WTC11 (cell line): Measurements from ENCODE around the gene VIM. TPM values are rescaled to one million over a fixed set of nuclear protein-coding genes. Genes with fewer than 3 reads are reported as not detected.

Experiments used
- ATAC-seq: fragments of 200-7000 bp; cut with Tn5 transposase; 2 replicates; pipeline ENCODE4 v1.10.0; 2021; ENCODE audit warnings: mild to moderate bottlenecking, moderate library complexity
- CTCF ChIA-PET: fragments of 300-600 bp; sonication (Branson Sonifier 250); formaldehyde crosslinking; loops from one replicate; lab custom pipeline; 2021; ENCODE audit warnings: antibody characterized with exemption; lab: Charles Lee
- POLR2A ChIA-PET: fragments of 350-600 bp; sonication (Branson Sonifier 250); formaldehyde crosslinking; loops from one replicate; lab custom pipeline; 2021; ENCODE audit warnings: antibody characterized with exemption; lab: Charles Lee
- DNase-seq: peaks from one replicate; pipeline ENCODE4 v3.0.0; 2021; ENCODE audit warnings: low spot score
- H3K27ac Mint-ChIP-seq: 2 replicates; pipeline ENCODE4 v1.8.0; 2021; ENCODE audit warnings: mixed read lengths
- H3K27me3 Mint-ChIP-seq: 2 replicates; pipeline ENCODE4 v1.8.0; 2021; ENCODE audit warnings: low read depth, mild to moderate bottlenecking, moderate library complexity, mixed read lengths
- H3K36me3 Mint-ChIP-seq: 2 replicates; pipeline ENCODE4 v1.8.0; 2021; ENCODE audit warnings: mixed read lengths
- H3K4me1 Mint-ChIP-seq: 2 replicates; pipeline ENCODE4 v1.8.0; 2022; ENCODE audit warnings: mixed read lengths
- H3K4me3 Mint-ChIP-seq: 2 replicates; pipeline ENCODE4 v1.8.0; 2021; ENCODE audit warnings: mild to moderate bottlenecking, moderate library complexity, mixed read lengths
- H3K9me3 Mint-ChIP-seq: 2 replicates; pipeline ENCODE4 v1.8.0; 2021; ENCODE audit warnings: mixed read lengths
- AR ChIP-seq: fragments of 250-450 bp; sonication (Bioruptor Pico); IDR thresholded peaks from 2 replicates; pipeline ENCODE4 v1.9.0; 2021; ENCODE audit warnings: mild to moderate bottlenecking
- ATF6 ChIP-seq: sonication (generic); formaldehyde crosslinking; IDR thresholded peaks from 2 replicates; pipeline ENCODE4 v1.8.1; 2023; ENCODE audit warnings: mild to moderate bottlenecking, missing genetic modification reagents
- CBFB ChIP-seq: sonication (generic); formaldehyde crosslinking; IDR thresholded peaks from 2 replicates; pipeline ENCODE4 v1.8.1; 2022; ENCODE audit warnings: mild to moderate bottlenecking, low read depth, missing genetic modification reagents
- CREB1 ChIP-seq: sonication (generic); formaldehyde crosslinking; IDR thresholded peaks from 2 replicates; pipeline ENCODE4 v1.8.0; 2023; ENCODE audit warnings: mild to moderate bottlenecking, missing genetic modification reagents
- FOXP4 ChIP-seq: sonication (generic); formaldehyde crosslinking; IDR thresholded peaks from 2 replicates; pipeline ENCODE4 v1.8.0; 2022; ENCODE audit warnings: mild to moderate bottlenecking, missing genetic modification reagents
- GTF2I ChIP-seq: fragments of 250-450 bp; sonication (Bioruptor Pico); conservative IDR thresholded peaks from 2 replicates; pipeline ENCODE4 v1.4.0; 2021; ENCODE audit warnings: mild to moderate bottlenecking
- HMGA2 ChIP-seq: fragments of 250-450 bp; sonication (Bioruptor Pico); IDR thresholded peaks from 2 replicates; pipeline ENCODE4 v1.4.0; 2021; ENCODE audit warnings: mild to moderate bottlenecking, moderate library complexity
- HMGXB4 ChIP-seq: sonication (generic); formaldehyde crosslinking; IDR thresholded peaks from 2 replicates; pipeline ENCODE4 v1.8.1; 2023; ENCODE audit warnings: mild to moderate bottlenecking, moderate library complexity, missing genetic modification reagents
- IRF2 ChIP-seq: sonication (generic); formaldehyde crosslinking; IDR thresholded peaks from 2 replicates; pipeline ENCODE4 v1.8.0; 2022; ENCODE audit warnings: low read depth, missing genetic modification reagents, borderline replicate concordance
- JAZF1 ChIP-seq: fragments of 250-450 bp; sonication (Bioruptor Pico); IDR thresholded peaks from 2 replicates; pipeline ENCODE4 v1.9.0; 2021; ENCODE audit warnings: moderate library complexity, mild to moderate bottlenecking, inconsistent platforms
- NFE2L1 ChIP-seq: sonication (generic); formaldehyde crosslinking; IDR thresholded peaks from 2 replicates; pipeline ENCODE4 v1.8.1; 2023; ENCODE audit warnings: missing genetic modification reagents
- NR2C2 ChIP-seq: sonication (generic); formaldehyde crosslinking; IDR thresholded peaks from 2 replicates; pipeline ENCODE4 v1.8.0; 2022; ENCODE audit warnings: mild to moderate bottlenecking, missing genetic modification reagents
- RORB ChIP-seq: fragments of 250-450 bp; sonication (Bioruptor Pico); IDR thresholded peaks from 2 replicates; pipeline ENCODE4 v1.9.0; 2021; ENCODE audit warnings: mild to moderate bottlenecking
- SP1 ChIP-seq: sonication (generic); formaldehyde crosslinking; conservative IDR thresholded peaks from 2 replicates; pipeline ENCODE4 v1.8.1; 2022; ENCODE audit warnings: missing genetic modification reagents
- ZMAT4 ChIP-seq: fragments of 250-450 bp; sonication (Bioruptor Pico); IDR thresholded peaks from 2 replicates; pipeline ENCODE4 v1.9.0; 2021; ENCODE audit warnings: mild to moderate bottlenecking
- ZNF219 ChIP-seq: sonication (generic); formaldehyde crosslinking; IDR thresholded peaks from 2 replicates; pipeline ENCODE4 v1.8.0; 2023; ENCODE audit warnings: missing genetic modification reagents, mild to moderate bottlenecking, borderline replicate concordance
- ZNF263 ChIP-seq: sonication (generic); formaldehyde crosslinking; IDR thresholded peaks from 2 replicates; pipeline ENCODE4 v1.8.1; 2022; ENCODE audit warnings: low read depth, mild to moderate bottlenecking, moderate library complexity, missing genetic modification reagents
- ZNF281 ChIP-seq: sonication (generic); formaldehyde crosslinking; IDR thresholded peaks from 2 replicates; pipeline ENCODE4 v1.8.0; 2023; ENCODE audit warnings: mild to moderate bottlenecking, missing genetic modification reagents
- ZNF671 ChIP-seq: fragments of 250-450 bp; sonication (Bioruptor Pico); IDR thresholded peaks from 2 replicates; pipeline ENCODE4 v1.8.0; 2021; ENCODE audit warnings: mild to moderate bottlenecking
- total RNA-seq: library from RNA; stranded (reverse); gene quantifications from 3 replicates; pipeline ENCODE4 v1.2.3, GENCODE V29; 2021

Gene VIM
- total RNA-seq, 1 experiment from 2014 or later = 74.1 TPM

- no peak overlapping the region for H3K4me3 Mint-ChIP-seq
- ATAC-seq (no peak), DNase-seq (no peak)
- no peaks in the 10 kb centered on the region for H3K27me3 Mint-ChIP-seq
- H3K4me1 Mint-ChIP-seq = peaks cover 38% of the 10 kb centered on the region
- TF ChIP-seq IRF2 (CRISPR knock-in tag) (no peak), GTF2I (CRISPR knock-in tag) (peak; percentile 48; the same call in 1 of the 2 replicates)
- CTCF ChIA-PET = interaction anchor here (2.1 kb wide), 1 partner anchor 35 kb away, joined by 8 read pairs; no protein-coding TSS in a partner anchor
- POLR2A ChIA-PET = interaction anchor here (0.7 kb wide), 1 partner anchor 226 kb away, joined by 4 read pairs; no protein-coding TSS in a partner anchor
- peaks cover 7% of the 10 kb centered on the region for H3K9me3 Mint-ChIP-seq
- no peaks in the 10 kb centered on the region for H3K36me3 Mint-ChIP-seq
- H3K27ac Mint-ChIP-seq = no peak overlapping the region
Observed at GRCh38 chr10:17195083-17195482, 33.0 kb upstream of the VIM start.

GRCh38 chr10:17196045-17196444 lies 32.0 kb upstream of the VIM start:
- POLR2A ChIA-PET = no interaction called here
- Mint-ChIP-seq H3K4me3 (no peak overlapping the region), H3K4me1 (peaks cover 43% of the 10 kb centered on the region), H3K9me3 (peaks cover 7% of the 10 kb centered on the region), H3K27me3 (no peaks in the 10 kb centered on the region), H3K36me3 (no peaks in the 10 kb centered on the region), H3K27ac (no peak overlapping the region)
- CTCF ChIA-PET = interaction anchor here (1.3 to 2.1 kb wide), 2 partner anchors 31 to 34 kb away, joined by 3 to 8 read pairs; no protein-coding TSS in a partner anchor
- DNase-seq (no peak), ATAC-seq (no peak)
- TF ChIP-seq ZMAT4 (CRISPR knock-in tag) (no peak), JAZF1 (CRISPR knock-in tag) (no peak), ZNF281 (no peak), CREB1 (CRISPR knock-in tag) (no peak)

GRCh38 chr10:17196573-17196972 lies 31.5 kb upstream of the VIM start:
- H3K36me3 Mint-ChIP-seq = no peaks in the 10 kb centered on the region
- no peak for TF ChIP-seq NR2C2 (CRISPR knock-in tag)
- no peak for TF ChIP-seq AR (CRISPR knock-in tag)
- no peak for TF ChIP-seq ZMAT4 (CRISPR knock-in tag)
- no peak for TF ChIP-seq ZNF671 (CRISPR knock-in tag)
- TF ChIP-seq CBFB = no peak
- TF ChIP-seq ZNF219 (CRISPR knock-in tag) = no peak
- no peak for TF ChIP-seq NFE2L1 (CRISPR knock-in tag)
- no peak for TF ChIP-seq ATF6 (CRISPR knock-in tag)
- TF ChIP-seq HMGXB4 (CRISPR knock-in tag) = no peak
- no peak for TF ChIP-seq HMGA2 (CRISPR knock-in tag)
- TF ChIP-seq RORB = no peak
- TF ChIP-seq ZNF263 (CRISPR knock-in tag) = no peak
- no peak for TF ChIP-seq FOXP4 (CRISPR knock-in tag)
- TF ChIP-seq SP1 = no peak

More at GRCh38 chr10:17196573-17196972, 31.5 kb upstream of the VIM start:
- ATAC-seq = no peak
- no peak for DNase-seq
- H3K27me3 Mint-ChIP-seq = no peaks in the 10 kb centered on the region
- ChIA-PET CTCF (interaction anchor here (1.3 to 2.1 kb wide), 2 partner anchors 30 to 34 kb away, joined by 3 to 8 read pairs; no protein-coding TSS in a partner anchor), POLR2A (no interaction called here)
- H3K9me3 Mint-ChIP-seq = peaks cover 7% of the 10 kb centered on the region
- peak overlapping the region; percentile 34; the same call in 1 of the 2 replicates for H3K27ac Mint-ChIP-seq
- H3K4me3 Mint-ChIP-seq = no peak overlapping the region
- H3K4me1 Mint-ChIP-seq = peaks cover 45% of the 10 kb centered on the region
